HepG2 (cell line): ENCODE results near the gene AAGAB. TPM values are rescaled to one million over a fixed set of nuclear protein-coding genes. Genes with fewer than 3 reads are reported as not detected.

Source experiments
- ATAC-seq: fragments of 200-7000 bp; cut with Tn5 transposase; 3 replicates; pipeline ENCODE4 v1.9.1; 2020; ENCODE audit warnings: mild to moderate bottlenecking, moderate library complexity
- BruUV-seq: library from RNA; stranded (reverse); fragments of 400-500 nt; replicated peaks from 2 replicates; lab custom pipeline; 2021; lab: Mats Ljungman, UMichigan
- CTCF ChIA-PET: fragments of 300-600 bp; formaldehyde crosslinking; extraction: SDS; loops from one replicate; lab custom pipeline; 2021; ENCODE audit warnings: low total read pairs, inconsistent platforms, low intra/inter-chr PET ratio; lab: Yijun Ruan, JAX
- POLR2A ChIA-PET: fragments of 350-600 bp; sonication (Branson Sonifier 250); formaldehyde crosslinking; loops from one replicate; lab custom pipeline; 2020; ENCODE audit warnings: antibody characterized with exemption, inconsistent platforms; lab: Yijun Ruan, JAX
- DNase-seq: peaks from one replicate; pipeline ENCODE4 v3.0.0-alpha.2; 2015; ENCODE audit warnings: low spot score
- FAIRE-seq: peaks from 3 replicates; lab custom pipeline; 2011; peaks lifted over from hg19 to GRCh38; lab: Jason Lieb, UNC
- H2AFZ ChIP-seq: one replicate; pipeline ENCODE4 v1.6.1; 2011; ENCODE audit warnings: low read length, inconsistent platforms
- H3K27ac ChIP-seq: fragments of 300-600 bp; 3 replicates; pipeline ENCODE4 v1.8.0; 2011; ENCODE audit warnings: mixed run types, mild to moderate bottlenecking, mixed read lengths, low read length, inconsistent platforms; ENCODE audit not compliant: insufficient read depth; ENCODE audit errors: extremely low read length
- H3K27me3 ChIP-seq, 2 experiments: fragments of 200-600 bp in 1 of 2; 2 replicates in 1 of 2; 3 replicates in 1 of 2; pipeline versions ENCODE4 v1.6.0 to v1.8.0; 2011; ENCODE audit warnings: low read length in 2 of 2, mild to moderate bottlenecking in 2 of 2, moderate library complexity in 2 of 2, inconsistent platforms in 1 of 2; ENCODE audit not compliant: insufficient read depth in 2 of 2, control insufficient read depth in 1 of 2
- H3K36me3 ChIP-seq, 2 experiments: fragments of 200-600 bp in 1 of 2; replicated peaks in 1 of 2; 2 replicates in 1 of 2; 3 replicates in 1 of 2; pipeline versions ENCODE4 v1.5.1 to v1.8.0; 2011; ENCODE audit warnings: low read length in 2 of 2, inconsistent platforms in 1 of 2; ENCODE audit not compliant: insufficient read depth in 2 of 2, control insufficient read depth in 1 of 2
- H3K4me1 ChIP-seq: 2 replicates; pipeline ENCODE4 v1.5.1; 2012; ENCODE audit warnings: low read length, inconsistent platforms; ENCODE audit not compliant: insufficient read depth
- H3K4me2 ChIP-seq: 2 replicates; pipeline ENCODE4 v1.6.0; 2011; ENCODE audit warnings: low read depth, low read length, inconsistent platforms
- H3K4me3 ChIP-seq, 3 experiments: fragments of 200-600 bp in 1 of 3; sonication (generic), shearing (Covaris generic) in 1 of 3; replicated peaks in 1 of 3; 2 replicates each; pipeline ENCODE4 v1.5.1; 2011 to 2016; ENCODE audit warnings: low read length in 3 of 3, inconsistent platforms in 2 of 3, low read depth in 2 of 3, mild to moderate bottlenecking in 2 of 3, control low read depth in 1 of 3, mixed read lengths in 1 of 3; ENCODE audit not compliant: insufficient read depth in 1 of 3
- H3K79me2 ChIP-seq: one replicate; pipeline ENCODE4 v1.6.1; 2011; ENCODE audit warnings: low read length, inconsistent platforms; ENCODE audit not compliant: insufficient read depth
- H3K9ac ChIP-seq: 2 replicates; pipeline ENCODE4 v1.6.0; 2011; ENCODE audit warnings: mild to moderate bottlenecking, low read depth, low read length, inconsistent platforms; ENCODE audit not compliant: insufficient read depth
- H3K9me3 ChIP-seq: 2 replicates; pipeline ENCODE4 v1.5.1; 2012; ENCODE audit warnings: mild to moderate bottlenecking, low read length
- H4K20me1 ChIP-seq: 2 replicates; pipeline ENCODE4 v1.6.0; 2011; ENCODE audit warnings: inconsistent platforms, mild to moderate bottlenecking, low read length, moderate library complexity; ENCODE audit not compliant: insufficient read depth
- BRCA1 ChIP-seq: sonication (generic); formaldehyde crosslinking; IDR thresholded peaks from 2 replicates; pipeline ENCODE4 v1.4.0; 2020; ENCODE audit warnings: missing genetic modification reagents
- GMEB2 ChIP-seq: IDR thresholded peaks from 2 replicates; pipeline ENCODE4 v1.6.1; 2016; ENCODE audit warnings: missing biosample characterization, missing genetic modification reagents, low read depth
- HMG20B ChIP-seq: conservative IDR thresholded peaks from 2 replicates; pipeline ENCODE4 v1.6.1; 2016; ENCODE audit warnings: missing genetic modification reagents, missing compliant biosample characterization
- IKZF4 ChIP-seq: sonication (generic); formaldehyde crosslinking; IDR thresholded peaks from 2 replicates; pipeline ENCODE4 v1.5.1; 2020; ENCODE audit warnings: borderline replicate concordance, mild to moderate bottlenecking, low read depth, missing genetic modification reagents; ENCODE audit errors: not compliant biosample characterization
- LCORL ChIP-seq, 2 experiments: fragments of 450-650 bp in 1 of 2; sonication (generic) in 1 of 2; formaldehyde crosslinking in 1 of 2; IDR thresholded peaks; 2 replicates each; pipeline versions ENCODE4 v1.5.0 to v1.6.1; 2017 to 2020; ENCODE audit warnings: antibody characterized with exemption in 1 of 2, missing genetic modification reagents in 1 of 2
- NFE2L2 ChIP-seq: fragments of 150-350 bp; IDR thresholded peaks from 2 replicates; pipeline ENCODE4 v1.6.1; 2014; ENCODE audit warnings: low read length
- NKX3-1 ChIP-seq: sonication (generic); formaldehyde crosslinking; IDR thresholded peaks from 2 replicates; pipeline ENCODE4 v1.5.0; 2020; ENCODE audit warnings: missing genetic modification reagents
- PAF1 ChIP-seq: IDR thresholded peaks from 2 replicates; pipeline ENCODE4 v1.6.1; 2016; ENCODE audit warnings: missing genetic modification reagents, missing compliant biosample characterization
- PAXIP1 ChIP-seq: sonication (generic); formaldehyde crosslinking; conservative IDR thresholded peaks from 2 replicates; pipeline ENCODE4 v1.4.0; 2020; ENCODE audit warnings: mild to moderate bottlenecking, missing genetic modification reagents, moderate library complexity
- ZNF766 ChIP-seq: sonication (generic); formaldehyde crosslinking; IDR thresholded peaks from 2 replicates; pipeline ENCODE4 v1.5.0; 2020; ENCODE audit warnings: missing genetic modification reagents, borderline replicate concordance
- ZSCAN31 ChIP-seq: sonication (generic); formaldehyde crosslinking; IDR thresholded peaks from 2 replicates; pipeline ENCODE4 v1.5.0; 2020; ENCODE audit warnings: low read depth, mild to moderate bottlenecking, missing genetic modification reagents
- WGBS: methylation state at CpG from one replicate; pipeline ENCODE4 v1.1.6; 2017; ENCODE audit warnings: low lambda C conversion rate; 5-methylcytosine and 5-hydroxymethylcytosine counted together
- in situ Hi-C: cut with HindIII; loops from 2 replicates; pipeline ENCODE4 v1.10.0; 2017; ENCODE audit warnings: low pct_unique_long_range_greater_than_20kb; ENCODE audit not compliant: extremely low pct_ligation_motif_present
- intact Hi-C: fragments of 100-400 bp; cut with micrococcal nuclease; formaldehyde crosslinking; loops from one replicate; pipeline ENCODE4 v1.10.0; 2022; ENCODE audit not compliant: unreplicated experiment
- polyA plus RNA-seq, 8 experiments: library from polyadenylated mRNA; depleted of rRNA in 3 of 8; stranded (reverse) in 7 of 8; unstranded in 1 of 8; fragments of >200 nt; fragmentation: Illumina TruSeq in 4 of 8; extraction: Trizol in 4 of 8; gene quantifications; 2 replicates each; pipeline versions ENCODE4 v1.2.1 to v1.2.3, GENCODE V29; 2011 to 2016; ENCODE audit warnings: low read depth in 4 of 8, missing spikeins in 1 of 8, mixed read lengths in 1 of 8; ENCODE audit not compliant: insufficient read depth in 1 of 8
- total RNA-seq, 5 experiments: library from RNA; depleted of rRNA; stranded (reverse); fragments of >200 nt; fragmentation: Illumina TruSeq; extraction: Trizol; gene quantifications; 2 replicates each; pipeline ENCODE4 v1.2.3, GENCODE V29; 2016; ENCODE audit warnings: low read depth in 1 of 5
- TF ChIP-seq, protein P1 (sequence below): sonication (generic); formaldehyde crosslinking; IDR thresholded peaks from 2 replicates; pipeline ENCODE4 v1.4.0; 2020; ENCODE audit warnings: missing genetic modification reagents

Gene AAGAB
- total and polyA plus RNA-seq, 2 of the 13 experiments (the other 11 are each of a cell fraction or from before 2014, with no cell fraction given): 8.0 to 34.9 TPM

DNA sequence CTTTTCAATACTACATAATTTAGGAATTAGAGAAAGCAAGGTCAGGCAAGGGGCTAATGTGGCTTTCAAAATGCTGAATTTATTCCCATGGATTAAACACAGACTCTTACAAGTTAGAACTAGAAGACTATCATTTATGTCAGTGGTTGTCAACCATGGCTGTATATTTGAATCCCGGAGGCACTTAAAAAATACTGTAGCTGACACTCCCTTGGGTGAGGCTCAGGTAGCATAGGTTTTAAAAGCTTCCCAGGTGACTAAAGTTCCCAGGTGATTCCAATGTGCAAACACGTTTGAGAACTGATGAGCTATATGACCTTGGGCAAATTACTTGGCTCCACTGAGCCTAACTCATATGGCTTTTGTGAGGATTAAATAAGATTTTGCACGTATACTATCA is 29.6 kb downstream of the AAGAB start (continued):
- no peak for TF ChIP-seq BRCA1 (CRISPR knock-in tag)

GRCh38 chr15:67219288-67219687 is 35.2 kb downstream of the AAGAB start:
- no peak overlapping the region for H3K4me3 ChIP-seq
- H3K9me3 ChIP-seq: no peaks in the 10 kb centered on the region
- intact Hi-C loops (no loop called here), in situ Hi-C loops (no loop called here)
- POLR2A ChIA-PET: no interaction called here
- H4K20me1 ChIP-seq: no peaks in the 10 kb centered on the region
- H3K9ac ChIP-seq: no peak overlapping the region
- H3K27ac ChIP-seq: no peak overlapping the region
- WGBS: 89% methylated on average over 2 of the region's 2 CpGs
- ATAC-seq (no peak), DNase-seq (no peak), FAIRE-seq (no peak)
- TF ChIP-seq NKX3-1: no peak
- no peak for TF ChIP-seq NFE2L2
- H3K4me2 ChIP-seq: no peak overlapping the region
- H3K4me1 ChIP-seq: no peaks in the 10 kb centered on the region
- no peaks in the 10 kb centered on the region for H3K79me2 ChIP-seq
- H3K27me3 ChIP-seq: no peaks in the 10 kb centered on the region
- no TSS peak for BruUV-seq
- CTCF ChIA-PET: no interaction called here
- no peak overlapping the region for H2AFZ ChIP-seq
- H3K36me3 ChIP-seq: no peaks in the 10 kb centered on the region

DNA sequence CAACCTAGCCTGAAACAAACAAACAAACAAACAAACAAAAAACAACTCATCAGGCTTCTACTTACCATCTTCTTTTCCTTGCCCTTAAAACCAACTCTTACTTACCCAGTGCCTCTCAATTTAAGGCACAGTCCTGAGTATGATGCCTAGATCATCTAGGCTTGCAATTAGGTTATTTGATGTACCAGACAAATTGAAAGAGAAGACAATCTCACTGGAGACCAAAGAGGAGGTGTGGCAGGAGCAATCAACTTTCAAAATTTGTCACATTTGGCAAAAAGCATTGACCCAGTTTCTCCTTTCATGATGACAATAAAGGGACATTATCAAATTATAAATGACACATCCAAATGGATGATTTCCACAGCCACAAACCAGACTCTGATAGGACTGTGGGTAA is 36.0 kb downstream of the AAGAB start:
- CTCF ChIA-PET: no interaction called here
- POLR2A ChIA-PET: no interaction called here
- in situ Hi-C loops (no loop called here), intact Hi-C loops (no loop called here)
- ATAC-seq (no peak), FAIRE-seq (no peak), DNase-seq (no peak)
- Histone ChIP-seq H3K4me1 (no peaks in the 10 kb centered on the region), H4K20me1 (no peaks in the 10 kb centered on the region), H3K27ac (no peak overlapping the region), H3K36me3 (no peaks in the 10 kb centered on the region), H2AFZ (no peak overlapping the region), H3K79me2 (no peaks in the 10 kb centered on the region), H3K9ac (no peak overlapping the region), H3K27me3 (no peaks in the 10 kb centered on the region), H3K4me2 (no peak overlapping the region), H3K4me3 (no peak overlapping the region), H3K9me3 (no peaks in the 10 kb centered on the region)
- no TSS peak for BruUV-seq
- TF ChIP-seq PAXIP1 (no peak), GMEB2 (no peak), HMG20B (no peak), ZNF766 (CRISPR knock-in tag) (no peak), PAF1 (no peak), ZSCAN31 (CRISPR knock-in tag) (no peak), LCORL (IDR thresholded peaks at IDR 0.05) (no peak), LCORL (CRISPR knock-in tag; IDR thresholded peaks at IDR 0.05) (no peak), IKZF4 (no peak)
- TF ChIP-seq, protein P1, sequence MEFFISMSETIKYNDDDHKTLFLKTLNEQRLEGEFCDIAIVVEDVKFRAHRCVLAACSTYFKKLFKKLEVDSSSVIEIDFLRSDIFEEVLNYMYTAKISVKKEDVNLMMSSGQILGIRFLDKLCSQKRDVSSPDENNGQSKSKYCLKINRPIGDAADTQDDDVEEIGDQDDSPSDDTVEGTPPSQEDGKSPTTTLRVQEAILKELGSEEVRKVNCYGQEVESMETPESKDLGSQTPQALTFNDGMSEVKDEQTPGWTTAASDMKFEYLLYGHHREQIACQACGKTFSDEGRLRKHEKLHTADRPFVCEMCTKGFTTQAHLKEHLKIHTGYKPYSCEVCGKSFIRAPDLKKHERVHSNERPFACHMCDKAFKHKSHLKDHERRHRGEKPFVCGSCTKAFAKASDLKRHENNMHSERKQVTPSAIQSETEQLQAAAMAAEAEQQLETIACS (CRISPR knock-in tag): no peak
